NOMO-1 (cell line): Measurements from ENCODE around the gene GPR21.

ENCODE experiments used
- DNase-seq, 2 experiments: peaks; one replicate each; lab custom pipeline; 2025; ENCODE audit not compliant: unreplicated experiment in 2 of 2; lab: John Stamatoyannopoulos, UW

GPR21 gene, protein sequence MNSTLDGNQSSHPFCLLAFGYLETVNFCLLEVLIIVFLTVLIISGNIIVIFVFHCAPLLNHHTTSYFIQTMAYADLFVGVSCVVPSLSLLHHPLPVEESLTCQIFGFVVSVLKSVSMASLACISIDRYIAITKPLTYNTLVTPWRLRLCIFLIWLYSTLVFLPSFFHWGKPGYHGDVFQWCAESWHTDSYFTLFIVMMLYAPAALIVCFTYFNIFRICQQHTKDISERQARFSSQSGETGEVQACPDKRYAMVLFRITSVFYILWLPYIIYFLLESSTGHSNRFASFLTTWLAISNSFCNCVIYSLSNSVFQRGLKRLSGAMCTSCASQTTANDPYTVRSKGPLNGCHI

DNA sequence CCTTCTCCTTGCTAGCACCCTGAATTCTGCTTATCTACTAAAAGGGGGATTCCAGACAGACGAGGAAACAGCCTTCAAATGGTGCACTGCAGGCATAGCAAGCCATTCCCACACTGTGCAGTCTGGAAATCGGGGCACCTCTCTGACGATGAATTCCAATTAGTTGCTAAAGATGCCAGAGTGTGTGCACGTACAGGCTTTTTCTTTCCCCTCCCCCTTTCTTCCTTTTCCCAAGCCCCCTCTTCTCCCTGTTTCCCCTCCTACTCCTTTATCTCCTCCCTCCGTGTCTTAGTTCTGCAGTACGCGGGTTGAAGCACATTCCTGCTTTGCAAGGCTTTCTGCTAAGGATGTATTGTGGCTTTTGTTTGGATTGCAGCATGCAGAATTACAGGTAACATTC is at the start of gene GPR21:
TSS of gene GPR21 (plus strand) at position 316 of the 400 bp plus-strand sequence. CDS start 900 bp downstream, outside the sequence.
- DNase-seq, result no peak

DNA sequence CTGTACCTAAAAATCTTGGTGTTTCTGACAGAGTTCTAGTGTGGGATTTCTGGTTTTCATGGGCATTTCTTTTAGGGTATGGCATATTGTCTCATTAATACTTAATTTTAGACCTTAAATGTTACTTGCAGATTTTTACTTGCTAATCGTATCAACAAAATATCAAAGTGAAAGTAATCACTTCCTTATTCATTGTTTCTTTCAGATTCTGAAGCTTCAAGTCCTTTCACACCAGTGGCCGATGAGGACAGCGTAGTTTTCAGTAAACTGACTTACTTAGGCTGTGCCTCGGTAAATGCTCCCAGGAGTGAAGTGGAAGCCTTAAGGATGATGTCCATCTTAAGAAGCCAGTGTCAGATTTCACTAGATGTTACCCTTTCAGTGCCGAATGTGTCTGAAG is 47.5 kb upstream of the GPR21 start:
- DNase-seq, result no peak

DNA sequence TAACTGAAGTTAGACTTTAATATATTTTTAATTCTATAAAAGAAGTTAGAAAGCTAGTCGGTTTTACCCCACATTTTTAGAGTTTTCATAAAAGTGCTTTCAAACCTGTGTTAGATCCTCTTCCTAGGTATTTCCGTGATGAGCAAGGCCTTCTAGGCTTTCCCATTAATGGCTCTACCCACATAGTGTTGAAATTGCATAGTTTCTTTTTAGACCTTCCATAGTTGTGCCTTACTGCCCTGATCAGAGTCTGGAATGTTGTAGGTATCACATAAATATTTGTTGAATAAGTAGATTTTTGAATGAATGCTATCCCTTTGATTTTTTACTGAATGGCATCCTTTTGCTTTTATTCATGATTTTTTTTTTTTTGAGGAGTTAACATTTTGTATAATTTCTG is 45.3 kb upstream of the GPR21 start:
- no peak for DNase-seq

DNA sequence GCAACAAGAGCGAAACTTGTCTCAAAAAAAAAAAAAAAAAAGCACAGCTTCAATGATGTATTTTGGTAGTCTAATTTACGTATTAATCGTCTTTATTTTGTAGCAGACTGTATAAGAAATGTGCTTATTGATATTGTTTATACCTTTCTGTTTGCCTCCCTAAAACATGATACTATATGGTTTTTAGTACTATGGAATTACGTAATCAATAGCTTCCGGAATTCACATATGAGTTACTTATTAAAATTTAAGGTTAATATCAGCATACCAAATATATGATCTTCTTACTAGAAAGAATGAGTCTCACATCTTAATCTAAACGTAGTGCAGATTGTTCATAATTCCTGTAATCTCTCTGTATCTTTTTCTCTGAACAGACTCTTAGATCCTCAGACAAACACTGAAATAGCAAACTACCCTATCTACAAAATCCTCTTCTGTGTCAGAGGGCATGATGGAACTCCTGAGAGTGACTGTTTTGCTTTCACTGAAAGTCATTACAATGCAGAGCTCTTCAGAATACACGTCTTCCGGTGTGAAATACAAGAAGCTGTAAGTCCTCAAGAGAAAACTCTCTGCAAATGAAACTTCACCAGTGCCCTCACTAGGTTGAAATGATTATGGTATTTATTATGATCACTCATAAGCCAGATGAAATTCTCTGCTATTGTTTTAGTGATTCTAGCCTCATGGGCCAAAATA is 44.4 kb upstream of the GPR21 start:
- DNase-seq, result no peak

DNA sequence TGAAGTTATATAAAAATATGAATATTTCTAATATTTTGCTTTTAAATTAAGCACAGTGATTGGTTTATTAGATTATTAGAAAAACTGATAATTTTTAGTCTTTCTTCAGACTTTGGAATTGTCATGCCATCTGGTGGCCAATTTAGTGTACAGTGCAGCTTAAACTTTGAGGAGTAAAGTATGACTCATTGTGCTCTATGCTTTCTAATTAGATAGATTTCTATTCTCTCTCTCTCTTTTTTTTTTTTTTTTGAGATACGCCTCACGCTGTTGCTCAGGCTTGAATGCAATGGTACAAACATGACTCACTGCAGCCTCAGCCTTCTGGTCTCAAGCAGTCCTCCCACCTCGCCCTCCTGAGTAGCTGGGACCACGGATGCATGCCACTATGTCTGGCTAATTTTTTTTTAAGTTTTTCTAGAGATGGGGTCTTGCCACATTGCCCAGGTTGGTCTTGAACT is 42.1 kb upstream of the GPR21 start:
- peak in 1 of 2 experiments; percentile 40 for DNase-seq

DNA sequence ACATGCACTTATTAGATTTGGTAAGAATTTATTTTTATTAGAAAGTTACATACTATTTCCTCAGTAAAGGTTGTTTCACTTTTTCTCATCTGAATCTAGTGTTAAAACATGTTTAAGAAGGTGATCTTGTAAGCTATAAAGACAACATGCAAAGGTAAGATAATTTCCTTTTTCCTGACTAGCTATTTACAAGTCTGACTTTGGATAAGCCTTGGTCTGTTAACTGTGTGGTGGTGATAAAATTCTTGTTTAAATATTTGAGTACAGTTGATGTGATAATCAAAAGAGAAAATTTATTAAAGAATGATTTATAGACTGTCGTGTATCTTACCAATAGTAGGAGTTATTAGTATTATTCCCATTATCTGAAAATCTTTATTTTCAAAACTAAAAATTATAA is 36.9 kb upstream of the GPR21 start:
- no peak for DNase-seq

DNA sequence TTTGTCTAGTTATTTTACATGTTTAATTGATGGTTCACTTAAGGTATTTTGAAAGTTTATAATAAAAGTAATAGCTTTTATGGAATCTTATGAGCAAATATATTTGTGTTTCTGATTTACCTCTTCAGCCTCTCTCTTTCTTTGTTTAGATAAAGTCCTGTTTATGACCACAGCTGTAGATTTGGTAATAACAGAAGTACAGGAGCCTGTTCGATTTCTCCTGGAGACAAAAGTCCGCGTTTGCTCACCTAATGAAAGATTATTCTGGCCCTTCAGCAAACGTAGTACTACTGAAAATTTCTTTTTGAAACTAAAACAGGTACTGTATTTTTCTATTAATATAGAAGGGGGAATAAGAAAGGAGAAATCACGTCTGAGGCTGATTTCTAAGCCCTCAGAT is 35.0 kb upstream of the GPR21 start:
- no peak for DNase-seq

DNA sequence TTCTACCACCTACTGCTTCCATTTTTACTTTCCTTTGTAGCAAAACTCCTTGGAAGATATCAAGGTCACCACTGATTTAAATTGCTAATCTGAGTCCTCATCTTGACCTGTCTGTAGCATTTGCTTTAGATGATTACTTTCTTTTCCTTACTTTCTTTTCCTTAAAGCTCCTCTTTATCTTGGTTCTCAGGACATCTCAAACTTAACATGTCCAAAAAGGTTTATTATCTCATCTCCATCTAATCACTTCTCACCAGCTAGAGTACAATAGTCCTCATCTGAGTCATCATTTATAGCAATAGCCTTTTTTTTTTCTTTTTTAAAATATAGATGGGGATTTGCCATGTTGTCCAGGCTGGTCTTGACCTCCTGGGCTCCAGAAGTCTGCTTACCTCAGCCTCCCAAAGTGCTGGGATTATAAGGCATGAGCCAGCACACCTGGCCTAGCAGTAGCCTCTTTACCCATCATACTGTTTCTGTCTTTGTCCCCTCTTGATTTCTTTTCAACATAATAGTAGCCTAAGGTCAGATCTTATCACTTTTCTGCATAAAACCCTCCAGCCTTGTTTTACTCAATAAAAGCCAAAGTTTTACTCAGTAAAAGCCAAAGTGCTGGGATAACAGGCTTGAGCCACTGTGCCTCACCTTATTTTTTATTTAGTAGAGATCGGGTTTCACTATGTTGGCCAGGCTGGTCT is 32.9 kb upstream of the GPR21 start:
- no peak for DNase-seq

DNA sequence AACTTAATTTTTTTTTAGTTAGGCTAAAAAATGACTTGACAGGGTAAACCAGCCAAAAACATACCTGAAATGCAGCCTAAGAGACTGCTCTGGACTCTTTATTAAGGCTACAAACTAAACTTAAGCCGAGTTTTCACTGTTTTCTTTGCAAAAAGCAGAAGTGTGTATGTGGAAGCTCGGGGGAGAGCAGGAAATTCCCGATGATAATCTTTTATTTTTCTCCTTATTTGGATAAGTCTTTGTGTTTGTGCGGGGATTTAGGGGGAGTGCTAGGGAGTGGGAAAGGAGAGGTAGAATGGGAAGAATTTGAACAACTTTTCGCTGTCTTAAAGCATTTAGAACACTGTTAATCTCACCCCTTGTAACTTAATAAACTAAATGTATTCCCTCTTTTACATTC is 30.7 kb upstream of the GPR21 start:
- no peak for DNase-seq

DNA sequence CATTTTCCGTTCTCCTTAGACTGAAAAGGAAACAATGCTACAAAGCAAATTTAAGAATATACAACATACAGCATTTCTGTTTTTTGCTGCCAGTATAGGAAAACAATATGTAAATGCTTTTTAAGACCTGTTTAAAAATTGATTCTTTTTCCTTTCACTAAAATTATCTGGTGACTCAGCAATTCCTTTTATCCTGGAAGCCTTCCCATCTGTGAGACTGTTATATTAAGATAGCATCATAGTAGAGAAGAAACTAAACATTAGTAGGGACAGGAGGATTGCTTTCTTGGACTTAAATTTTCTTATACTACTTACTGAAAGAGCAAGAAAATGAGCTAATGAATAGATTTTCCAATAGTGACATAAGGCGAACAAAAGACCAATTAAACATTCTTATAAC is 30.0 kb upstream of the GPR21 start:
- DNase-seq, result no peak

DNA sequence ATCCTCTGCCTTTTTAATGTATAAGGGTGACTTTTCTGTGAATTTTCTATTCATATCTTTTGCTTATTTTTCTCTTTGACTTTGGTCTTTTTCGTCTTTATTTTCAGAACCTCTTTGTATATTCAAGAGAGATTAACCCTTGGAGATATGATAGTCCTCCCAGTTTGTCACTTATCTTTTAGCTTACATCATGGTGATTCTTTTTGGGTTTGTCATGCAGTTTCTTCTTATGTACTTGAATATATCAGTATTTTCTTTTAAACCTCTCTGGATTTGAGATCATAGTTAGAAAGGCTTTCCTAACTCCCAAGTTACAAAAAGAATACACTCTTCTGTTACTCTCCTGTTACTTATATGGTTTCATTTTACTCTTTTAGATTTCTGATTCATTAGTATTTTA is 27.5 kb upstream of the GPR21 start:
- no peak for DNase-seq

DNA sequence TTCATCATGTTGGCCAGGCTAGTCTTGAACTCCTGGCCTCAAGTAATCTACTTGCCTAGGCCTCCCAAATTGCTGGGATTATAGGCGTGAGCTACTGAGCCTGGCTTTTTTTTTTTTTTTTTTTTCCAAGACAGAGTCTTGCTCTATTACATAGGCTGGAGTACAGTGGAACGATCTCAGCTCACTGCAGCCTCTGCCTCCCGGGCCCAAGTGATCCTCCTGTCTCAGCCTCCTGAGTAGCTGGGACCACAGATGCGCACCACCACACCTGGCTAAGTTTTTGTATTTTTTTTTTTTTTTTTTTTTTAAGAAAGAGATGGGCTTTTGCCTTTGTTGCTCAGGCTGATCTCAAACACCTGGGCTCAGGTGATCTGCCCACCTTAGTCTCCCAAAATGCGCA is 26.2 kb upstream of the GPR21 start:
- DNase-seq, result no peak

DNA sequence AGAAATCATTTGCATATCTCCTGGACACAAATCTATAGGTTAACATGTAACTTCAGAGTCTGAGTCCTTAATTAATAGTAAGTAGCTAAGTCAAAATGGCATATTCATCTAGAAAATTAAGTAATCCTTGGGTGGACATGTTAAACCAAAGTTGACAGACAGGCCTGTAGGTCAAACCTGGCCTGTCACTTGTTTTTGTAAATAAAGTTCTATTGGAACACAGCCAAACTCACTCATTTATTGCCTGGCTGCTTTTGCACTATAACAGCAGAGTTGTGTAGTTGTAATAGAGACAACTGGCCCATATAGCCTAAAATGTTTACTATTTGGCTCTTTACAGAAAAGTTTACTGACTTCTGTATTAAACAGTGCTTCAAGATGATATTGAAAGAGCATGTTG is 24.6 kb upstream of the GPR21 start:
- no peak for DNase-seq

DNA sequence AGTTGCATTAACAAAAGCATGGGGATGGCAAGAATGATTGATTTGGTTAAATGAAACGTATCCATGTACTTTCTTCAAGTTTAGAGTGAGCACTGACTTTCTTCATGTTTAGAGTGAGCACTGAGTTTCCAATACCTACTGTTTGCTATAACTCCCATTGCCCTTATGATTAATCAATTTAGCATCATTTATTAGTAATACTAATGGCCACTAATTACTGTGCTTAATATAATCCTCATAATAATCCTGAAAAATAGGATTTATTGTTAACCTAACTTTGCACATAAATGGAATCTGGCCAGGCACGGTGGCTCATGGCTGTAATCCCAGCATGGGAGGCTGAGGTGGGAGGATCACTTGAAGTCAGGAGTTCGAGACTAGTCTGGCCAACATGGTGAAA is 22.1 kb upstream of the GPR21 start:
- DNase-seq, result no peak

DNA sequence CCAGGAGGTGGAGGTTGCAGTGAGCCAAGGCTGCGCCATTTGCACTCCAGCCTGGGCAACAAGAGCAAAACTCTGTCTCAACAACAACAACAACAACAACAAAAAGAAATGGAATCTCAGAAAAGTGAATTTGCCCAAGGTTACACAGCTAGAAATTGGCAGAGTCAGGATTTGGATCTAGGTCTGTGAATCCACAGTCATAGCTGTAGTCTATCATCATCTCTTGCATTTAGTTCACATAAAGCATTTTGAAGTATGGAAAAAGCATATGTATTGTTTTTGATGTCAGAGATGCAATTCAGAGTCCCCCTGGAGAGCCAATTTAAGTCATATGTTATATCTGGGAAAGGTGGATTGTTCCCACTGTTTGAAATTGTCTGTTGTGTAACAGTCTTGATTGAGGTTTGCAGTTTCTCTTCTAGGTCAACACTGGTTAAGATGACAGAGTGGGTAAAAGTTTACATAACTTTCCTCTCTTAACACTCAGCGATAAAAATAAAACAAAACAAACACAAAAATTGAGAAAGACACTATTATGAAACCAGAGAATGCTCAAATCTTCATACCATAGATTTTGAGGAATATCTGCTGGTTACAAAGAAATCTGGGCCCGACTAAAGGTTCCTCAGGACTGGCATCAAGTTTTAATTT is 21.5 kb upstream of the GPR21 start:
- DNase-seq, result no peak

DNA sequence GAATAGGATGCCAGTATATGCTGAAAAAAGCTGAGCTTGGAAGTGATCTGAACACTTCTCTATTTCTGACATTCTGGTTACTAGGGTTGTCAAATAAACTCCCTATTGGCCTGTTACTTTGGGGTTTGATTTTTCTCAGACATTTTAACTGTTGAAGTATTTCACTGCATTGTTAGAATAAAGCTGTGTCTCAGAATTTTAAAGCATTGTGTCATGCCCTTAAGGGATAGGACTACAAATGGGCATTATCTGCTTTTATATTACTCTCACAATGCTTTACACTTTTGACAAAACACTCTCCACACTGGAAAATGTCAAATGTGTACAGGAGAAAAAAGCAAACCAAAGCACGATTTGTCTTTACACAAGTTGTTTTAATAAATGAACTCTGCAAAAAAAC is 16.8 kb upstream of the GPR21 start:
- no peak for DNase-seq

DNA sequence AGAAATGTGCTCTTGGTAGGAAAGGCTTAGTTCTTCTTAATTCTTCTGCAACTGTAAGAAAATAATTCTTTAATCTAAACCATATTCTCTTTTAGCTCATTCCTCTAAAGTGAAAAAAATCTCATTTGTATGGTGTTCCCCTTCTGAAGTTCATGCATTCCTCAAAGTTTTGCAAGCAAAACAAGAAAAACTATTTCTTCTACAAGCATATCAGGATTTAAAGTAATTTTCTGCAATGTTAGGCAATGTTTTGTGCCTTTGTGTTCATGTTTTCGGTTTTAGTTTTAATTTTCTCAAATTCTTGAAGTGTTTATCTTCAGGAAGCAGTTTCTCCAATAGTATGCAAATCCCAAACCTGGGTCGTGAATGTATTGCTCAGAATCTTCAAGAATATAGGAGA is 12.7 kb upstream of the GPR21 start:
- no peak for DNase-seq

DNA sequence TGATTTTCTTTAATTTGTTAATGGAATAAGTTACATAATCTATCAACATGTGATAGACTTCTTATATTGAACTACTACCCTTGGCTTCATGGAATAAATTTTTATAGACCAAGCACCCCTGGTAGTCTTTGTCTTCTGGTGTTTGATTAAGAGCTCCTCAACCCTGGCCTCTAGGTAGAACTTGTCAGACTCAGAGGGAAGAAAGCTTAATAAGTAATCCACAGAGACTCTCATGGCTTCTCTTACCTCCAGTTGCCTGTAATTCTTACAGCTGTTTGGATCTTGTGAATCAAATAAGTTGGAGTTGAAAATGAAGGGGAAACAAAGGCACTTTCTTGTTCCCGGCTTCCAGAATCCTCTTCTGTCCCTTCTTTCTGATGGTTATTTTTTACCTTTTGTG is 7.0 kb upstream of the GPR21 start:
- no peak for DNase-seq

DNA sequence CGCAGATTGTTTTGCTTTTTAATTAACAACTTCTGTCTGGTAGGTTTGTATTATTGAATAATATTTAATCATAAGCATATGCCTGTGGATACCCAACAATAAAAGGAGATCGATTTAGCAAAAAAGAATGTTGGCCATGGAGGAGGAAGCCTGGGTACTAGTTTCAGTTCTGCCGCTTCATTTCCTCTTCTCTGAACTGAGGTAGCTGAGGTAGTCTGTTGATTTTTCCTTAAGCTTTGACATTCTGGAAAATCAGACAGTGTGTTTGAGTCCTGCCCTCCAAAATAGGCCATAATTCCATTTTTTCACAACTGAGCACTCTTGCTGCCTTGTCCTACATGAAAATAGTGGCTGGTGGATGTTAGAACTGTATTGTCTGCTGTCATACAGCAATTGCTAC is 6.0 kb upstream of the GPR21 start:
- peak; percentile 18 to 28 for DNase-seq

DNA sequence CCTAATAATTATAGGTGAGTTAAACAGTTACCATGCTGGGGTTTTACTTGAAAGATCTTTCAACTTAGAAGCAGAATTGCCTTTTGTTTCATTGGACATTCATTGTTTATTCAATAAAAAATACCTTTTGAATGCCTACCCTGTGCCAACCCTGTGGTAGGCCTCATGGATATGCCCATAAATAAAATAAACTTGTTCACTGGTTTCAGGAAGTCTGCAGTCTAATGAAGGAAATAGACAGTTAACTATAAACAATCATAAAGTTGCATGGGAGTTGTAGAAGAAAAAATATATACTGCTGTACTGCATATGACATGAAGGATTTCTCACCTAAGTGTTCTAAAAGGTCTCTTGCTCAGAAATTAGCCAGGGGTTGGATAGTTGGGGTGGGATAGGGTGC is 5.3 kb upstream of the GPR21 start:
- no peak for DNase-seq

DNA sequence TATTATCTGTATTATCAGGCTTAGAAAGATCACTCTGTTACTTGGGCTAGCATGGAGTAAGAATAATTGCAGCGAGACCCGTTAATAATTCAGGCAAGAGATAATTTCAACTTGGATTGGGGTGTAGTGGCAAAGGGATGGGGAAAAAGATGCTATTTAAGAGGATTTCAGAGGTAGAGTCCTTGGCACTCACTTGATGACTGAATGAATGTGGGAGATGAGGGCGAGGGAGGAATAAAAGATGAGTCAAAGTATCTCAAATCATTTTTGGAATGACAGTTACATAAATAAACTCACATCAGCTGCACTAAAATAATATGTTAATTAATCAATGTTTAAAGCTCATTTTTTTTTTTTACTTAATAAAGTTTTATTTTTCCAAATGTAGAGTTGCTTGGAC is 4.5 kb upstream of the GPR21 start:
- DNase-seq, result no peak
